KBM-7 (cell line): ENCODE results near the gene NINJ1.
"Not testable (repeated sequence)": the region's sequence is repeated elsewhere in the genome, so short reads cannot be mapped to it uniquely, and the experiment has no call there.

Source experiments
- DNase-seq: peaks from one replicate; pipeline ENCODE4 v3.0.0-alpha.2; 2015
- in situ Hi-C: fragments of 300-500 bp; cut with MboI; formaldehyde crosslinking; loops from 2 replicates; pipeline ENCODE4 v1.14.3; 2020; ENCODE audit warnings: low sequenced_read_pairs, low pct_unique_long_range_greater_than_20kb, mixed read lengths

NINJ1 gene

DNA sequence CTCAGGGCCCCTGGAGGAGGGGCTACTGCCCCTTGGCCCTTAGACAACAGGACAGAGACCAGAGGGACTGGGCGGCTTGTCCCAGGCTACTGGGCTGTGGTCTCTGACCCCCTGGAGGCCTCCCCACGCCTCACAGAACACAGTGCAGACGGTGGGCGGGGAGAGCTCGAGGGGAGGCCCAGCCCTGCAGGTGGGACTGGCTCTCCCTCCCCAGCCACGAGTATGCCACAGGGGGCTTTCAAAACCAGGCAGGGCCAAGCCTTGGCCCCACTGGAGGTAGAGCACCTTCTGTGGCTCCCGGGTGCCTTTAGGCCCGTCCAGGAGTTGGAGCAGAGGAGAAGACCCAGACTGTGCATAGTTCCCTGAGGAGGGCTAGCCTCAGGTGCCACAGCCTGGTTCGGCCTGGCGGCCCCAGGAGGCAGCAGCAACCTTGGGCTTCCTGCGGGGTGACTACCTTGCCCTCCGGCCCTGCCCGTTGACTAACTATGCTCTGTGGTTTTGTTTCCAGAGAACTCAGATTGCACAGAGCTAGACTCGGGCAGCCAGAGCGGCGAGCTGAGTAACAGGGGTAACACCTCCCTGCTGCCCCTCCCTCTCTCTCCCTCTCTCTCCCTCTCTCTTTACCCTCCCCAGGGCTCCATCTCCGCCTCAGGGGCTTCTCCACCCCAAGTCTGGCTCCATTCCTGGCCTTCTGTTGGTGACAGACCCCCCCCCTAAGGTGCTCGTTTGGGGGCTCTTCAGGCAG lies 22.5 kb downstream of the NINJ1 start:
- no peak for DNase-seq
- in situ Hi-C loops = no loop called here

DNA sequence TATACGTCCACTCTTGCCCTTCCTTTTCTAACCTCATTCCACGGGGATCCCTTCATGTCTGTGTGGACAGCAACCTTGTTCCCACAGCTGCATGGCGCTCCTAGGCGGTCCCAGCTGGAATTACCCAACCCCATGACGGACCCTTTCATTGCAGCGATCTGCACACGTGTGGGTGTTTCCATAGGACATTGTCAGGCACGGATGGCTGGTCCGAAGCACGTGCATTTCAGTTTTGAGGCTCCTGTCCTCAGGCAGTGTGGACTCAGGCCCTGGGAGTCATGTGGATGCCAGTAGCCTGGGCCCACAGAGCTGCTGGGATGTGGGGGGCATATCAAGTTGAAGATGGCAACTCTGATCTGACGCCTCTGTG lies 23.1 kb downstream of the NINJ1 start:
- in situ Hi-C loops = no loop called here
- DNase-seq = no peak

DNA sequence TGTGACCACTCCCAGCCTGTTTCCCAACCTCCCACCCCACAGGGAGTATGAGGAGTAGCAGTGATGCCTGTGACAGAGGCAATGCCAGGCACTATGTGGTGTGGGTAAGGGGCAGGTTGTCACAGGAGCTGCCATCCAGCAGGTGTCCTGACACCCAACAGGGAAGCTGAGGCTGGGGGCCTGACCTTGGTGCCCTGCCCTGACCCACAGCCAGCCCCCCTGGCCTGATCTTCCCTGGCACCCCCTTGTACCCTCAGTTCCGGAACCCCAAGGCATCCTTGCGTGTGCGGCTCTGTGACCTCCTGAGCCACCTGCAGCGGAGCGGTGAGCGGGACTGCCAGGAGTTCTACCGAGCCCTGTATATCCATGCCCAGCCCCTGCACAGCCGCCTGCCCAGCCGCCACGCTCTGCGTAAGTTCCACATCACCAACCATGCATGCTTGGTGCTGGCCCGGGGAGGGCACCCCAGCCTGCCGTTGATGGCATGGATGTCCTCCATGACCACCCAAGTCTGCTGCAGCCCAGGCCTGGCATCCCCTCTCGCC lies 23.7 kb downstream of the NINJ1 start:
- DNase-seq = no peak
- in situ Hi-C loops = no loop called here

DNA sequence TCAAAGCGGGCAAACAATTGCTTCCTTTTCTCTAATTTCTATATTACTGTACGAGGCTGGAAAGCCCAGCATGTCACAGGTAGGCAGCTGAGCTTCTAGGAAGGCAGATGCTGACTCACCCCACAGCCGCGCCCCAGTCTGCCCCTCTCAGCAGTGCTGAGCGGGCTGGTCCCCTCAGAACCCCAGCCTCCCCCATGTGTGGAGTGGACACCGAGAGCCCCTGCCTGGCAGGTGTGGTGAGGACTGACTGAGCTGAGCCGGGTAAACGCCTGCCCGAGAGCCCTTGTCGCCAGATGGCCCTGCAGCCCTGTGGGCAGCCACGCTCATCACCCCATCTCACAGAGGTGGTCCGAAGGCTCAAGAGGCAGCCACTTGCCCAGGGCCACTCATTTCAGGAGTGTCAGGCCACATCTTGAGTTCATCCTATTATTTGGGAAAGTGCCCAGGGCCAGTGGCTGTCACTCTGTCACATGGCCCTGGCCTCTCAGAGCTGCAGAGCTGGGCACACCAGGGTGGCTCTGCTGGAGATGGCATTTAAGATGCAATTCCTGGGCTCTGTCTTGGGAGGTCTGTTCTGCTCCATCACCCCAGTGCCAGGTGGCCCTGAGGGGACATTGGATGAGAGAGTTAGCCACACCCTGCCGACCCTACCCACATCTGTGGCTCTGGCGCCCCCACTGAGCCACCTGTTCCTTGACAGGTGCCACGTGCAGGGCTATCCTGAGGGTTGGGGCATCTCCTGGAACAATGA lies 25.6 kb downstream of the NINJ1 start:
- in situ Hi-C loops = no loop called here

GRCh38 chr9:93107825-93108161 lies 26.3 kb downstream of the NINJ1 start:
- in situ Hi-C loops = no loop called here
- no peak for DNase-seq

More for the DNA sequence above, 25.6 kb downstream of the NINJ1 start:
- no peak for DNase-seq

DNA sequence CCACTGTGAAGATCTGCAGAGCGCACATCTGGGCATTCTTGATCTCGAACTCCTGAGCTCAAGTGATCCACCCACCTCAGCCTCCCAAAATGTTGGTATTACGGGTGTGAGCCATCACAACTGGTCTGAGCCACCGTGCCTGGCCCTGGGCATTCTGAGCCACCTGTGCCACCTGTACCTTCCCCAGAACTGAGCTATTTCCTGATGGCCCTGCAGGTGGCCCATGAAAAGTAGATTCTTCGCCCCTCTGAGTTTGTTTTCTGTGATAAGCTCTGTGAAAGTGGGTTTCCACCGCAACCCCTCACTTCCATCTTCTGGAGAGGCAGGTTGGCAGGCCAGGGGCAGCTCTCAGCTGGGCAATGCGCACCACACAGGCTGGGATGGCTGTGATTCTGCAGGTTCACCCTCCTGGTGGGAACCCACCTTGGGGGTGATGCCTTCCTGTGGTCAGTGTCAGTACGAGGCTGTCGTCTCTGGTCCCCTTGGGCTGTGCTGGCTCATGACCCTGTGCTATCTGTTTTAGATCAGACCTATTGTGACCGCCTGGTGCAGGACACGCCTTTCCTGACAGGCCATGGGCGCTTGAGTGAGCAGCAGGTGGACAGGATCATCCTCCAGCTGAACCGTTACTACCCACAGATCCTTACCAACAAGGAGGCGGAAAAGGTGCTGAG lies 26.8 kb downstream of the NINJ1 start:
- DNase-seq = no peak
- in situ Hi-C loops = no loop called here

DNA sequence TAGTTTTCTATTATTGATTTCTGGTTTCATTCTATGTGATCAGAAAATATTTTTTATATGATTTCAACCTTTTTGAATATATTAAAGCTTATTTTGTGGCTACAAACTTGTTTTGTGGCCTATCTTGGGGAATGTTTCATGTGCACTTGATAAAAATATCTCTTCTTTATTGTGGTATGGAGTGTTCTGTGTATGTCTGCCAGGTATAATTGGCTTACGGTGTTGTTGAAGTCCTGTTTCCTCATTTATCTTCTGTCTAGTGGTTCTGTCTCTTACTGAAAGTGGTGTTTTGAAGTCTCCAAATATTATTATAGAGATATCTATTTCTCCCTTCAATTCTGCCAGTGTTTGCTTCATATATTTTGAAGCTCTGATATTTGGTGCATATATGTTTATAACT lies 28.4 kb downstream of the NINJ1 start:
- no peak for DNase-seq
- in situ Hi-C loops = no loop called here

GRCh38 chr9:93101086-93101485 lies 33.0 kb downstream of the NINJ1 start:
- in situ Hi-C loops, DNase-seq: not testable (repeated sequence)

DNA sequence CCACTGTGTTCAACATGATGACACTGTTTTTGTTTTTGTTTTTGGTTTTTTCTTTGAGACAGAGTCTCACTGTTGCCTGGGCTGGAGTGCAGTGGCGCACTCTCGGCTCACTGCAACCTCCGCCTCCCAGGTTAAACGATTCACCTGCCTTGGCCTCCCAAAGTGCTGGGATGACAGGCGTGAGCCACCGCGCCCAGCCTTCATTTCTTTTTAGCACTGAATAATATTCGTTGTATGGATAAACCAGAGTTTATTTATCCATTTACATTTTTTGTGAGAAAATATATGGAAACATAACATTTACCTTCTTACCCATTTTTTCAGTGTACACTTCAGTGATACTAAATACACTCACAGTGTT lies 33.8 kb downstream of the NINJ1 start:
- in situ Hi-C loops = no loop called here
- no peak for DNase-seq

- no peak for DNase-seq
- in situ Hi-C loops = no loop called here
These were observed 34.3 kb downstream of the NINJ1 start for GRCh38 chr9:93099551-93100275.

- in situ Hi-C loops = no loop called here
- DNase-seq = peak; percentile 87
These were observed 35.7 kb downstream of the NINJ1 start for GRCh38 chr9:93098236-93098946.

DNA sequence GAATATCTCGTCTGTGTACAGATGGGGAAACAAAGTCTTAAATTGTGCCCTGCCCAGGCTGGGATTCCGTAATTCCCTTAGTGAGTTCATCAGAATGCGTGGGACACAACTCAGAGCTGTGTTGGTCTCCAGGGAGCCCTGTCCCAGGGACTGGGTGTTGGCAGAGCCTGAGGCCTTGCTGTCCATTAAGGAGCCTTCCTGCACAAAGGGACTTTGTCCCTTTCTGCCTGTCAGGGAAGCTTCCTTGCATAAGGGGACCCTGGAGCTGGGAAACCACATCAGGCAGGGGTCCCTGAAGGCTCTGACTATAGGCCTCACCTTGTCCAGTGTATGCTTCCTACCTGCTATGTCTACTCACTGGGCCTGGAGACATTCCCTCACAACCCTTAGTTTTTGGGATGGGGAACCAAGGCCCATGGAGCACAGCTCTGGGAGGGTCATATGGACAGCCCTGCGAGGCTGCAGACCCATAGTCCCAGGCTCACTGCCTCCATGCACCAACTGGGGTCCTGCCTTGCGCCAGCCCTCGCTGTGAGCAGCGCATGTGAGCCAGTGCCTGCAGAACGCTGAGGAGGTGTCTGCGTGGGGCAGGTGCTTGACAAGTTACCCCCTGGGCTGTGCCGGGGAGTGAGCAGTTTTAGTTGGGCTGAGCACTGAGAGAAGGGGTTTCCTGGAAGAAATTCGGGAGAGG lies 36.4 kb downstream of the NINJ1 start:
- in situ Hi-C loops = no loop called here
- no peak for DNase-seq

DNA sequence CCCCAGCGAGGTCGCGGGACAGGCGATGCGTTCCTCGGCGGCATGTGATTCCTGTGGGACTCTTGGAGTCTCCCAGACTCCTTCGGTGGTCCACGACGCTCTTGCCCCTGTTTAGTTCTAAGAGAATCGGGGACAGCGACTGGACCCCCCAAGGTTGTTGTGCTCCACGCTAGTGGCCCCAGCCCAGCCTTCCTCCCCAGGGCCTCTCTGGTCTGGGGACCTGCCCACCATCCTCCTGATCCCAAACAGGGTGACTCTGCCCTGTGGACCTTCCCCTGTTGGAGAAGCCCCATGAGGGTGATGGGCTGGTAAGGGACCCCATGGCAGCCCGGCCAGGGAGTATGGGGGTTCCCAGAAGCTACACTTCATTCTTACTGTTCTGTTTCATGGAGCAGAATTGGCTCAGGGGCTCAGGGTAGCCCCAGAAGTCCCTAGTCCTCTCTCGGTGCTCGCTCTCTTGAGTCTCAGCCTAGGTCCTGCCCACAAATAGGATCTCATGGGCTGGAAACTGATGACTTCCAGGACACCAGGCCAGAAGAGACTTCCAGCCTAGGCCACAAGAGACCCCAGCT lies 37.2 kb downstream of the NINJ1 start:
- in situ Hi-C loops = no loop called here
- DNase-seq = no peak

GRCh38 chr9:93096131-93096802 lies 37.8 kb downstream of the NINJ1 start, which contains the start of gene CARD19:
CARD19 (plus strand) TSS chr9:93096217; CDS start chr9:93096346, 129 bp downstream.
- in situ Hi-C loops = no loop called here
- peak; percentile 41 for DNase-seq

- in situ Hi-C loops = no loop called here
- DNase-seq = peak; percentile 98
These were observed 38.6 kb downstream of the NINJ1 start for GRCh38 chr9:93095205-93096130.

- in situ Hi-C loops = no loop called here
- DNase-seq = peak; percentile 68
These were observed 39.3 kb downstream of the NINJ1 start for GRCh38 chr9:93094658-93095204.
